Parathyroid adenoma (tissue), 2 donors: ENCODE results near the gene PHC1.

Experiments used
- H2AFZ ChIP-seq: fragments of 300-600 bp; sonication (generic); one replicate; pipeline ENCODE4 v1.7.0; 2017; ENCODE audit warnings: antibody characterized with exemption, mild to moderate bottlenecking
- H3K27ac ChIP-seq: fragments of 300-600 bp; sonication (generic); one replicate; pipeline ENCODE4 v1.7.0; 2017
- H3K27me3 ChIP-seq: fragments of 300-600 bp; sonication (generic); one replicate; pipeline ENCODE4 v1.7.0; 2017; ENCODE audit warnings: low read length; ENCODE audit not compliant: control insufficient read depth, insufficient read depth
- H3K36me3 ChIP-seq: fragments of 300-600 bp; sonication (generic); one replicate; pipeline ENCODE4 v1.7.0; 2017; ENCODE audit warnings: low read length; ENCODE audit not compliant: control insufficient read depth, insufficient read depth
- H3K4me1 ChIP-seq: fragments of 300-600 bp; sonication (generic); one replicate; pipeline ENCODE4 v1.7.0; 2017; ENCODE audit warnings: control low read depth
- H3K4me2 ChIP-seq: fragments of 300-600 bp; sonication (generic); one replicate; pipeline ENCODE4 v1.7.0; 2017; ENCODE audit warnings: low read length
- H3K4me3 ChIP-seq: fragments of 300-600 bp; sonication (generic); one replicate; pipeline ENCODE4 v1.7.0; 2017; ENCODE audit warnings: low read depth, low read length
- H3K79me2 ChIP-seq: fragments of 300-600 bp; sonication (generic); one replicate; pipeline ENCODE4 v1.7.0; 2017; ENCODE audit warnings: control low read depth
- H3K9ac ChIP-seq: fragments of 300-600 bp; sonication (generic); one replicate; pipeline ENCODE4 v1.7.0; 2017; ENCODE audit warnings: mild to moderate bottlenecking
- H3K9me3 ChIP-seq: fragments of 300-600 bp; sonication (generic); one replicate; pipeline ENCODE4 v1.7.0; 2017; ENCODE audit warnings: low read length; ENCODE audit not compliant: control insufficient read depth
- CTCF ChIP-seq: fragments of 300-600 bp; sonication (generic); IDR thresholded peaks from one replicate; pipeline ENCODE4 v1.7.0; 2017; ENCODE audit warnings: antibody characterized with exemption, mild to moderate bottlenecking
- donor health status: primary hyperparathyroidism.

Gene PHC1

DNA sequence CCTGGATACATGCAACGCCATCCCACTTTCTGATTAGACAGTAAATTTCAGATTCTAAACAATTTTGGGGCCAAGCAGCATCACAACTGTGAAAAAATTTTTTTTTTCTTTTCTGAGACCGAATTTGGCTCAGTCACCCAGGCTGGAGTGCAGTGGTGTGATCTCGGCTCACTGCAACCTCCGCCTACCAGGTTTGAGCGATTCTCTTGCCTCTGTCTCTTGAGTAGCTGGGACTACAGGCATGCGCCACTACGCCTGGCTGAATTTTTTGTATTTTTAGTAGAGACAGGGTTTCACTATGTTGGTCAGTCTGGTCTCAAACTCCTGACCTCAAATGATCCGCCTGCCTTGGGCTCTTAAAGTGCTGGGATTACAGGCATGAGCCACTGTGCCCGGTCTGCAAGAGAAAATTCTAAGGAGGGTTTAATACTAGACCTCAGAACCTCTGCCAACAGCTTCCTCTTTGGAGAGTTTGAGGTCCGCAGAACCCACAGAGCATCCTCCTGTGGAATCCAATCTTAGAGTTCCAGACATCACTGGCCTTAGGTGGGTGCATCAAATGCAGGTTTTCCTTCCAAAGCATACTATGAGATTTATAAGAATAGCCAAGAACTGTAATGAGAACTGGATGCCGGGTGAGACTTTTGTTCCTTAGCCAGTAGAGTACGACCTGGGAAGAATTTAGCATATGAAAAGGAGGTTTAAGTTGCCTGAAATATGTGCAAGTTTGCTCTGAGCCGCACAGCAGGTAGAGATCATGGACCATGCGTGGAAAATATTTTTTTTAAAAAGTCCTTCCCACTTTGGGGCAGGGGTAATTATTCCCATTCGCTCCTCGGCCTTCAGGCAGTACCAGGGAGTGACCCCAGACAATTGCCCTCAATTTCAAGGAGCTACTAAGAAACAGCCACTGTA lies 7.8 kb upstream of the PHC1 start:
- Histone ChIP-seq H3K4me2 (no peak overlapping the region), H2AFZ (no peak overlapping the region), H3K9me3 (no peaks in the 10 kb centered on the region), H3K36me3 (no peaks in the 10 kb centered on the region), H3K9ac (no peak overlapping the region), H3K4me1 (no peaks in the 10 kb centered on the region), H3K27ac (no peak overlapping the region), H3K27me3 (no peaks in the 10 kb centered on the region), H3K79me2 (peaks cover 2% of the 10 kb centered on the region), H3K4me3 (no peak overlapping the region)
- TF ChIP-seq CTCF = no peak

DNA sequence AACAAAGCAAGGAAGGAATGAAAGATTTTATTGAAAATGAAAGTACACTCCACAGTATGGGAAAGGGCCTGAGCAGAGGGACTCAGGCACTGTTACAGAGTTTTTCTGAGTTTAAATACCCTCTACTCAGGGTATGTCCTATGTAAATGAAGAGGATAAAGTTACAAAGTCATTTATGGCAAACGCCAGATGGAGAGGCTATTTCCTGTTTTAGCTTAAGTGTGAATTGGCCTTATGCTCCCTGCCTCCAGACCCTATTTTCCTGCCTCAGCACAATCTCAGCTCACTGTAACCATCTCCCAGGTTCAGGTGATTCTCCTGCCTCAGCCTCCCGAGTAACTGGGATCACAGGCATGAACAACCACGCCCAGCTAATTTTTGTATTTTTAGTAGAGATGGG lies 6.8 kb upstream of the PHC1 start:
- Histone ChIP-seq H3K79me2 (peaks cover 2% of the 10 kb centered on the region), H3K4me1 (peaks cover 2% of the 10 kb centered on the region), H3K9ac (no peak overlapping the region), H3K27ac (no peak overlapping the region), H3K4me3 (no peak overlapping the region), H3K4me2 (no peak overlapping the region), H3K27me3 (no peaks in the 10 kb centered on the region), H2AFZ (no peak overlapping the region), H3K9me3 (no peaks in the 10 kb centered on the region), H3K36me3 (no peaks in the 10 kb centered on the region)
- no peak for TF ChIP-seq CTCF

GRCh38 chr12:8909752-8910151 lies 4.6 kb upstream of the PHC1 start:
- no peak overlapping the region for H2AFZ ChIP-seq
- no peak overlapping the region for H3K4me3 ChIP-seq
- peaks cover 9% of the 10 kb centered on the region for H3K4me1 ChIP-seq
- H3K9ac ChIP-seq = no peak overlapping the region
- TF ChIP-seq CTCF = no peak
- no peak overlapping the region for H3K4me2 ChIP-seq
- peaks cover 2% of the 10 kb centered on the region for H3K79me2 ChIP-seq
- no peaks in the 10 kb centered on the region for H3K27me3 ChIP-seq
- no peaks in the 10 kb centered on the region for H3K36me3 ChIP-seq
- no peak overlapping the region for H3K27ac ChIP-seq
- H3K9me3 ChIP-seq = no peaks in the 10 kb centered on the region

DNA sequence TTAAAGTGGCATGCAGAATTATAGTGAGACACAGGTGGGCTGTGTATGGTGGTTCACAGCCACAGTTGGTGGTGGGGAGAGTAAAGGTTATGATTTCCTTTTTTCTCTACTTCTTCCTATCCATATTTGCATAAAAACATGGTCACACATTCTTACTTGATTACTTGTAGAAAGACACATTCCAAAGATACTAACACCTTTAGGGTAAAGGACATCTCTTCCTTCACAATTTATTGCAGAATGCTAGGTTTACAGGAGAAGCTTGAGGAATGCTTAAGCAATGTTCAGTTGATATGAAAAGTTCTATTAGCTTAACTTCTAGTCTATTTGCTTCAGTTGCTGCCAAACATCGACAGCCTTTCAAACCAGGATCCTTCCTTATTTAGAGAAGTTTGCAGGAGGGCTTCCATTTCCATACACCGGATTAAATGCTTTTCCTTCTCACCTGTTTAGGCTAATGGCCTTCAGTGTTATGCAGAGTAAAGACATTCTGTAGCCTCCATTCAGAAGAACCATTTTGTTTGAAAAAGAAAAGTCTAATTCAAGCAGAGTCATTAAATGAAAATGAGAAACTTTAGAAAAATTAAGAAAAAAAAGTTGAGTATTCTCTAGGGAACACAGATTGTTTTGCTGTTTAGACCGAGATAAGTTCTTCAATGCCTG lies 2.6 kb upstream of the PHC1 start:
- Histone ChIP-seq H3K27ac (no peak overlapping the region), H3K4me2 (no peak overlapping the region)

More for the DNA sequence above, 2.6 kb upstream of the PHC1 start:
- H3K36me3 ChIP-seq = no peaks in the 10 kb centered on the region
- no peak overlapping the region for H3K9ac ChIP-seq
- peaks cover 2% of the 10 kb centered on the region for H3K79me2 ChIP-seq
- peaks cover 9% of the 10 kb centered on the region for H3K4me1 ChIP-seq
- H2AFZ ChIP-seq = peak overlapping the region; percentile 44
- no peaks in the 10 kb centered on the region for H3K27me3 ChIP-seq
- H3K9me3 ChIP-seq = no peaks in the 10 kb centered on the region
- no peak for TF ChIP-seq CTCF
- no peak overlapping the region for H3K4me3 ChIP-seq
